ENCODE measurements around the gene GATAD2A. TPM values are rescaled to one million over a fixed set of nuclear protein-coding genes. Genes with fewer than 3 reads are reported as not detected.
A peak's percentile ranks its signal among the peaks of the same experiment; 100 is the strongest.

Gene GATAD2A, protein sequence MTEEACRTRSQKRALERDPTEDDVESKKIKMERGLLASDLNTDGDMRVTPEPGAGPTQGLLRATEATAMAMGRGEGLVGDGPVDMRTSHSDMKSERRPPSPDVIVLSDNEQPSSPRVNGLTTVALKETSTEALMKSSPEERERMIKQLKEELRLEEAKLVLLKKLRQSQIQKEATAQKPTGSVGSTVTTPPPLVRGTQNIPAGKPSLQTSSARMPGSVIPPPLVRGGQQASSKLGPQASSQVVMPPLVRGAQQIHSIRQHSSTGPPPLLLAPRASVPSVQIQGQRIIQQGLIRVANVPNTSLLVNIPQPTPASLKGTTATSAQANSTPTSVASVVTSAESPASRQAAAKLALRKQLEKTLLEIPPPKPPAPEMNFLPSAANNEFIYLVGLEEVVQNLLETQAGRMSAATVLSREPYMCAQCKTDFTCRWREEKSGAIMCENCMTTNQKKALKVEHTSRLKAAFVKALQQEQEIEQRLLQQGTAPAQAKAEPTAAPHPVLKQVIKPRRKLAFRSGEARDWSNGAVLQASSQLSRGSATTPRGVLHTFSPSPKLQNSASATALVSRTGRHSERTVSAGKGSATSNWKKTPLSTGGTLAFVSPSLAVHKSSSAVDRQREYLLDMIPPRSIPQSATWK
- total RNA-seq (10 to 100 TPM; 14.2 to 26.3 TPM), polyA plus RNA-seq (ENCODE audit: insufficient read length in 2 of 2) (10 to 100 TPM; 43.7 to 44.1 TPM)
- long read RNA-seq, donor 1, result 0 reads
- long read RNA-seq, donor 2, partial matches to known transcripts, result 5 of 5 reads
- long read RNA-seq, donor 2, other reads (novel, unspliced or antisense), result 0 of 5 reads
- long read RNA-seq, donor 3, partial matches to known transcripts, result 0 of 1 reads
- long read RNA-seq, donor 3, other reads (novel, unspliced or antisense), result 0 of 1 reads
- long read RNA-seq, donor 4, result 0 reads

DNA sequence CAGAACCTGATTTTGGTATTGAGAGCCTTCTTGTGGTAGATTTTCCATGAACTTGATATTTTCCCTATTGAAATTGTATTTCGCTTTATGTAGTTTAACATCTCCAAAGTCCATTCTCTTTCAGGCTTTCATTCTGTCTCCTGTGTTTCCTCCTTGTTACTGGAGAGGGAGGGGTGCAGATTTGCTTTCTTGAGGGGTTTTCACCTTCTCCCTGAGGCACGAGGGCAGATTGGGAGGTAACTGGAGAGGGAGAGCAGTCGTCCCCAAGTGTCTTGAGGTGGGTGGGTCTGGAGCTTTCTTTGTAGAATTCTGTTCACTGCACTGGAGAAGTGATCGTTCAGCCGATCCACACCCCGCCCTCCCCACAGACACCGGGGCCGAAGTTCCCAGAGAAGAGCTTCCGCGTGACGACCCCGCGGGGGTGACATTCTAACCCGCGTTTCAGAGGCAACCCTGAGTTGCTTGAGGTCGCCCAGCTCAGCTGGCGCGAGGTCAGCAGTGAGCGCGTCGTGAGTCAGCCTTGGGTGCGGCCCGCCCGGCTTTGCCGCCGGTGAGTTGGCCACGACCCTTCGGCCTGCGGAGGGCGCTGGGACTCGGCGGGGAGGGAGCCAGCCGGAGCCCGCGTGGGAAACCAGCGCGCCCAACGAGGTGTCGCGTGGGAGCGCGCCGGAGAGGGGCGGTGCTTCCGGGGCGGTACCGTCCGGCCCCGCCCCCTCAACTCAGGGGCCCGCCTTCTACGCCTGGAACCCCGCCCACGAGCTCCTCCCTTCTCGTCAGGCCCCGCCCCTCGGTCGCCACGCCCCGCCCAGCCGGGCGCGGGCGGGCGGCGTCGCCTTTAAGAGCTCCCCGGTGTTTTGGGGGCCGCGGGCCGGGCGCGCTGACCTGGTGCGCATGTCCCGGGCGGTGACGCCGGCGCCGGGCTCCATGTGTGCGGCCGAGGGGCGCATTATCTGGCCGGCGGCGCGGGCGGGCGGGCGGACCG, at the start of gene GATAD2A:
TSS of gene GATAD2A (plus strand) at position 797 of the 982 bp plus-strand sequence. CDS start 59,671 bp downstream, outside the sequence.
- WGBS (ENCODE audit: insufficient coverage), result 0% methylated on average over 87 of the region's 90 CpGs
- Histone ChIP-seq H3K27ac (ENCODE audit: low read depth, low read length) (peak within 1 kb of the TSS; percentile 83), H3K9me3 (ENCODE audit: control insufficient read depth, insufficient read depth, low read length) (no peaks in the 10 kb centered on the region), H3K4me1 (ENCODE audit: control insufficient read depth, insufficient read depth, low read length) (peaks cover 17% of the 10 kb centered on the region), H3K27me3 (ENCODE audit: control insufficient read depth, insufficient read depth, low read length) (no peaks in the 10 kb centered on the region), H3K4me3 (ENCODE audit: low read depth, low read length) (peak within 1 kb of the TSS; percentile 71), H3K36me3 (ENCODE audit: control insufficient read depth, insufficient read depth, low read length) (no peaks in the 10 kb centered on the region)
- peak; percentile 73 to 97 (median 89) for DNase-seq (ENCODE audit: low read depth in 4 of 6, low spot score in 6 of 6)

DNA sequence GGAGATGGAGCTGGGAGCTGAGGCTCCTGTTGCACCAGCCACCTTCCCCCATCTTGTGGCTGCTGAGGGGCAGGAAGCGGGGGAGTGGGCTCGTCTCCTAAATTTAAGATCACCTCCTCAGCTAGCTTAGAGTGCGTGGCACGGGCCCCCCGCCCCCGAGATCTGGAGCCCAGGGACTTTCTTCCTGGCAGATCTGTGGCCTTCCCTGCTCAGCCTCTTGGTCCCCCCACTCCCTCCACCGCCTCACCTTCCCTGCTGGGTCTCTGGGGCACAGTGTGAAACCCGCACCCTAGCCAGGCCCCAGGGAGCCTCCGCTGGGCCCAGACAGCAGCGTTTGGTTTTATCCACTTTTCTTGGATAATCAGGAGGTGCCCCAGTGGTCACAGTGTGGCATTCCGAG, 49.0 kb upstream of the GATAD2A start:
- Histone ChIP-seq H3K4me1 (ENCODE audit: control insufficient read depth, insufficient read depth, low read length) (peaks cover 8% of the 10 kb centered on the region), H3K27me3 (ENCODE audit: control insufficient read depth, insufficient read depth, low read length) (no peaks in the 10 kb centered on the region), H3K27ac (ENCODE audit: low read depth, low read length) (no peak overlapping the region), H3K9me3 (ENCODE audit: control insufficient read depth, insufficient read depth, low read length) (no peaks in the 10 kb centered on the region), H3K4me3 (ENCODE audit: low read depth, low read length) (no peak overlapping the region), H3K36me3 (ENCODE audit: control insufficient read depth, insufficient read depth, low read length) (peaks cover 76% of the 10 kb centered on the region)
- DNase-seq (ENCODE audit: low read depth in 4 of 6, low spot score in 6 of 6), result no peak
- 89% methylated on average over 11 of the region's 11 CpGs for WGBS (ENCODE audit: insufficient coverage)

DNA sequence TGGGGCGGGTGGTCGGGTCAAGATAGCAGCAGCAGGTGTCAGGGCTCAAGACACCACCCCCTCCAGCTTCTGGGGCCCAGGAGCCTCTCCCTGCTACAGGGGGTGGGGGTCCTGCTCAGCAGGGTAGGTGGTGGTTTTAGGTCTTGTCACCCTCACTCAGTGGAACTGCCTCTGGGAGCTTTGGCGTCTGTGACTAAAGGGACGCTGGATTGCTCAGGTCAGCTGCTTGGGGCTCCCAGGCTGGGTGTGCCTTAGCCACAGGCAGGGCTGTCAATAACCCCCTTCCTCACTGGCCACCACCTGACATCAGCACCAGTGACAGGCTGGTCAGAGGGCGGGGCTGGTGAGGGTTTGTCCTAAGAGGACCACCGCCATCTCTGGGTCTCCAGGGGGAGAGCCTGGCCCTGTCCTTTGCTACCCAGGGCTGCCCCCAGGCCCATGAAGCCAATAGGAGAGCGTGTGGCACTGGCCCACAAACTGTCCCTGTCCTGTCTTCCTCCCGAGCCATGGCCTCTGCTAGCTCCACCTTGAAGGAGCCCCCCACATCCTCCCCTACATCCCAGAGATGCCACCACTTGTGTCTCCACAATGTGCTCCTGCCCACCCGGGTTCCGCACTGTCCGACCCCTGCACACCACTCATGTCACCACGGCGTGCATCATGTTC, 48.4 kb upstream of the GATAD2A start:
- no peaks in the 10 kb centered on the region for H3K9me3 ChIP-seq (ENCODE audit: control insufficient read depth, insufficient read depth, low read length)
- no peaks in the 10 kb centered on the region for H3K27me3 ChIP-seq (ENCODE audit: control insufficient read depth, insufficient read depth, low read length)
- peaks cover 8% of the 10 kb centered on the region for H3K4me1 ChIP-seq (ENCODE audit: control insufficient read depth, insufficient read depth, low read length)
- H3K36me3 ChIP-seq (ENCODE audit: control insufficient read depth, insufficient read depth, low read length), result peaks cover 72% of the 10 kb centered on the region
- H3K4me3 ChIP-seq (ENCODE audit: low read depth, low read length), result no peak overlapping the region
- no peak overlapping the region for H3K27ac ChIP-seq (ENCODE audit: low read depth, low read length)
- no peak for DNase-seq (ENCODE audit: low read depth in 4 of 6, low spot score in 6 of 6)
- 89% methylated on average over 6 of the region's 13 CpGs for WGBS (ENCODE audit: insufficient coverage)

DNA sequence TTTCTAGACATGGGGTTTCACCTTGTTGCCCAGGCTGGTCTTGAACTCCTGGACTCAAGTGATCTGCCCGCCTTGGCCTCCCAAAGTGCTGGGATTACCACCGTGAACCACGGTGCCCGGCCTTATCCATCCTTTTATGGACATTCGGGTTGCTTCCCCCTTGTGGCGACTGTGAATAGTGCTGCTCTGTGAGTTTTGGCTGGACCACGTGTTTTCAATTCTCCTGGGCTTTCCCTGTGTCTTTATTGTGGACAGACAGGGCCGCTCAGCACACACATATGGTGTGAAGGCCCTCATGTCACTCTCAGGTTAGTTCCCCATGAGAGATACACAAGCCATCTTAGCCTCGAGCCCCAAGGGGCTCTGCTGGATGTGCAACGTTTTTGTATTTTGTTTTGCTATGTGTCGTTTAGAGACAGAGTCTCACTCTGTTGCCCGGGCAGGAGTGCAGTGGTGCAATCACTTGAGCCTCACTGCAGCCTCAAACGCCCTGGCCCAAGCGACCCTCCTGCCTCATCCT, 44.3 kb upstream of the GATAD2A start:
- no peaks in the 10 kb centered on the region for H3K27me3 ChIP-seq (ENCODE audit: control insufficient read depth, insufficient read depth, low read length)
- no peaks in the 10 kb centered on the region for H3K9me3 ChIP-seq (ENCODE audit: control insufficient read depth, insufficient read depth, low read length)
- H3K36me3 ChIP-seq (ENCODE audit: control insufficient read depth, insufficient read depth, low read length), result peaks cover 31% of the 10 kb centered on the region
- peaks cover 8% of the 10 kb centered on the region for H3K4me1 ChIP-seq (ENCODE audit: control insufficient read depth, insufficient read depth, low read length)
- DNase-seq (ENCODE audit: low read depth in 4 of 6, low spot score in 6 of 6), result peak in 5 of 6 donors; percentile 22 to 92 (median 62)
- 22% methylated on average over 13 of the region's 14 CpGs for WGBS (ENCODE audit: insufficient coverage)
- no peak overlapping the region for H3K27ac ChIP-seq (ENCODE audit: low read depth, low read length)
- no peak overlapping the region for H3K4me3 ChIP-seq (ENCODE audit: low read depth, low read length)

DNA sequence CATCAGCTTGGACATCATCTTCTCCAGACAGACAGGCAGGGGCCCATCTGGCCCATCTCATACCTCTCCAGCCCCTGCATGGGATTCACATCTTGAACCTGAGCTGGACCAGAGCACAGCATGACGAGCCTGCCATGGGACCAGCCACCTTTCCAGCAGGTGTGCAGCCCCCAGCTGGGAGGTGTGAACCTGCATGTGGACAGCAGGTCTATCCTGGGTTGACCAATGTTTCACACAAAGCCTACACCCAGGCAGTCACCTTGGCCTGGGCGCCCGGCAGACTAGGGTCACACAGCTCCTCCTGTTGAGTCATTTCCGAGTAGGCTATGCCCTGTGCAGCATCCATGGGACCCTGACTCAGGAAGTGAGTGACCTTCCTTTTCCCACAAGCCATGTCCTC, 43.4 kb upstream of the GATAD2A start:
- Histone ChIP-seq H3K27me3 (ENCODE audit: control insufficient read depth, insufficient read depth, low read length) (no peaks in the 10 kb centered on the region), H3K9me3 (ENCODE audit: control insufficient read depth, insufficient read depth, low read length) (no peaks in the 10 kb centered on the region), H3K27ac (ENCODE audit: low read depth, low read length) (no peak overlapping the region), H3K4me1 (ENCODE audit: control insufficient read depth, insufficient read depth, low read length) (peaks cover 14% of the 10 kb centered on the region), H3K4me3 (ENCODE audit: low read depth, low read length) (no peak overlapping the region), H3K36me3 (ENCODE audit: control insufficient read depth, insufficient read depth, low read length) (peaks cover 22% of the 10 kb centered on the region)
- WGBS (ENCODE audit: insufficient coverage), result 100% methylated on average over 3 of the region's 4 CpGs
- no peak for DNase-seq (ENCODE audit: low read depth in 4 of 6, low spot score in 6 of 6)

DNA sequence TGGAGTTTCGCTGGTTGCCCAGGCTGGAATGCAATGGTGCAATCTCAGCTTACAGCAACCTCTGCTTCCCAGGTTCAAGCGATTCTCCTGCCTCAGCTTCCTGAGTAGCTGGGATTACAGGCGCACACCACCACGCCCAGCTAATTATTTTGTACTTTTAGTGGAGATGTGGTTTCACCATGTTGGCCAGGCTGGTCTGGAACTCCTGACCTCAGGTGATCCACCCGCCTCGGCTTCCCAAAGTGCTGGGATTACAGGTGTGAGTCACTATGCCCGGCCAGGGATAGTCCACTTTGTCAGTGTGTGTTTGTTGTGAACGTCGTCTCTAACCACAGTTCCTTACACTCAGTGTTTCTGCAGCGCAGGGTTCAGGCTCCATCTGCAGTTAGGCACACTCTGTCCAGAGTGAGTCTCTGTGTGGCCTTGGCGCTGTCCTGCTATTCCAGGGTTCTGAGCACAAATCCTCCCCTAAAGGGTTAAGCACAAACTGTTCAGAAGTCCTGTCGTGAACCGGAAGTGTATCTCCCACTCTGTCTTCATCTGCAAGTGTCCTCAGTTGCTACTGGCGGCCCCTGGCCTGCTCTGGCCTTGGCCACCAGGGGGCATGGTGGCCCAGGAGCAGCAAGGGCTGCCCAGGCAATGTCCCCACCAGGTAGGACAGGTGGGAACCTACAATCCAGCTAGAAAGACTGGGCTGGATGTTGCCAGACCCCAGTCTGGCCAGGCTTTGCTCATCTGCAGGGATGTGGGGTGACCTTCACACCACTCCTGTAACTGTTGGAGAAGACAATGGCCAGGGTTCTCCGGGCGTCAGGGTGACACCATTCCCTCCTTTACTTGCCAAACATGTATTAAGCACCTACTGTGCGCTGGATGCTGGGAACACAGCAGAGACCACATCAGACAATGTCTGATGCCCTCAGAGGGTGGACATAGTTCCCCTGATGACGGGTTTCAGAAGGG, 38.8 kb upstream of the GATAD2A start:
- WGBS (ENCODE audit: insufficient coverage), result 56% methylated on average over 16 of the region's 18 CpGs
- H3K27ac ChIP-seq (ENCODE audit: low read depth, low read length), result no peak overlapping the region

DNA sequence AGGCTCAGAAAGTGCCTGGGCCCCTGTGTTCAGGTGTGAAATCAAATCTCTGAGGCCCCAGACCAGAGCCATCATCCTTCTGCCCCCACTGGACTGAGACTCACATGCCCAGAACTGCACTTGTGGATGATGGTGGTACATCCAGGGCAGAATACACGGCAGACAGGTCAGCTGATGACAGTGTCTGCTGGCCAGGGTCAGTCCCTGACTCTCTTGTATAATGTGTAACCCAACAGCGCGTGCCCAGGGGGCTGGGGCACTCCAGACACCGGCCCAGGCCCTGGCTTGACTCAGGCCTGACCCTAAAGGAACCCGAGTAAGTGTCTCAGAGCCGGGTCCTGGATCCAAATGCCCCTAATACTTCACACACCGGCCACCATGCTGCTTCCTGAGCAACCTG, 37.4 kb upstream of the GATAD2A start:
- Histone ChIP-seq H3K4me3 (ENCODE audit: low read depth, low read length) (no peak overlapping the region), H3K4me1 (ENCODE audit: control insufficient read depth, insufficient read depth, low read length) (peaks cover 6% of the 10 kb centered on the region), H3K9me3 (ENCODE audit: control insufficient read depth, insufficient read depth, low read length) (no peaks in the 10 kb centered on the region), H3K27ac (ENCODE audit: low read depth, low read length) (no peak overlapping the region), H3K27me3 (ENCODE audit: control insufficient read depth, insufficient read depth, low read length) (no peaks in the 10 kb centered on the region), H3K36me3 (ENCODE audit: control insufficient read depth, insufficient read depth, low read length) (no peaks in the 10 kb centered on the region)
- 88% methylated on average over 7 of the region's 7 CpGs for WGBS (ENCODE audit: insufficient coverage)
- no peak for DNase-seq (ENCODE audit: low read depth in 4 of 6, low spot score in 6 of 6)

More for the DNA sequence above, 38.8 kb upstream of the GATAD2A start:
- H3K9me3 ChIP-seq (ENCODE audit: control insufficient read depth, insufficient read depth, low read length), result no peaks in the 10 kb centered on the region
- H3K4me1 ChIP-seq (ENCODE audit: control insufficient read depth, insufficient read depth, low read length), result peaks cover 6% of the 10 kb centered on the region
- DNase-seq (ENCODE audit: low read depth in 4 of 6, low spot score in 6 of 6), result peak in 2 of 6 donors; percentile 53 to 65
- no peak overlapping the region for H3K4me3 ChIP-seq (ENCODE audit: low read depth, low read length)
- no peaks in the 10 kb centered on the region for H3K27me3 ChIP-seq (ENCODE audit: control insufficient read depth, insufficient read depth, low read length)
- no peaks in the 10 kb centered on the region for H3K36me3 ChIP-seq (ENCODE audit: control insufficient read depth, insufficient read depth, low read length)

DNA sequence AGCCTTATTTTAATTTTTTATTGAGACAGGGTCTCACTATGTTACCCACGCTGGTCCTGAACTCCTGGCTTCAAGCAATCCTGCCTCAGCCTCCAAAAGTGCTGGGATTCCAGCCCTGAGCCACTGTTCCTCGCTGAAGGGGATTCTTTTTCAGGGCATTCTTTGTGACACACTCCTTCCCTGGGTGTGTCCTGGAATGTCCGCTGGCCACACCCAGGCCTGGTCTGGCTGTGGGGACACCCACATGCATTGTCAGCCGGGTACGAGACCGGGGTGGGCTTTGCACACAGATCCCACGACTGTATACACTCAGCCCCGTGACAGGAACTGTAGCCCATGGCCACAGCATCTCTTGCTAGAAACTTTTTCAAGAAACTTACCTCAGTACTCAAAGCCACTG, 34.4 kb upstream of the GATAD2A start:
- no peak for DNase-seq (ENCODE audit: low read depth in 4 of 6, low spot score in 6 of 6)
- WGBS (ENCODE audit: insufficient coverage), result 87% methylated on average over 8 of the region's 8 CpGs
- Histone ChIP-seq H3K4me1 (ENCODE audit: control insufficient read depth, insufficient read depth, low read length) (peaks cover 6% of the 10 kb centered on the region), H3K4me3 (ENCODE audit: low read depth, low read length) (no peak overlapping the region), H3K36me3 (ENCODE audit: control insufficient read depth, insufficient read depth, low read length) (no peaks in the 10 kb centered on the region), H3K27me3 (ENCODE audit: control insufficient read depth, insufficient read depth, low read length) (no peaks in the 10 kb centered on the region), H3K27ac (ENCODE audit: low read depth, low read length) (no peak overlapping the region), H3K9me3 (ENCODE audit: control insufficient read depth, insufficient read depth, low read length) (no peaks in the 10 kb centered on the region)

Data from spinal cord (tissue), 10 donors.